LNCAP (cell line): ENCODE results near the gene NCMAP.

Experiments
- TF ChIP-seq, protein P1 (sequence below): fragments of 450-650 bp; IDR thresholded peaks from 2 replicates; pipeline ENCODE4 v1.5.1; 2017; ENCODE audit warnings: mild to moderate bottlenecking

NCMAP gene

DNA sequence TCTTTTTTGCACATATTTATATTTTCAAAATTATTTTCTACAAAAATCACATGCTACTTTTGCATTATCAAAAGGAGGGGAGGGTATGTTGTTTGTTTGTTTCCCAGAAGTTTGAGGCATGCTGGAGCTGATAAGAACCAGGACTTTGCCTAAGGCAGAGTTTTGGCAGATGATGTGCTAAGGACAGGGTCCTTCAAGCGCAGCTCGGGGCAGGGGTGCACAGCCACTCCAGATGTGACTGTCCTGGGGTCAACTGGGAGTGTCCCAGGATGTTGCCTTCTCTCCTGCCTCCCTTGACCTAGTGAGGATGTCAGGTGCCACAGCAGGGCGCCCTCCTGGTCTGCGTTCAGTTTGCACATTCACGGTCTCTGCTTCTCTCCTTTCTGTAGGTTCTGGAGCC lies 44.7 kb downstream of the NCMAP start:
- TF ChIP-seq, protein P1, sequence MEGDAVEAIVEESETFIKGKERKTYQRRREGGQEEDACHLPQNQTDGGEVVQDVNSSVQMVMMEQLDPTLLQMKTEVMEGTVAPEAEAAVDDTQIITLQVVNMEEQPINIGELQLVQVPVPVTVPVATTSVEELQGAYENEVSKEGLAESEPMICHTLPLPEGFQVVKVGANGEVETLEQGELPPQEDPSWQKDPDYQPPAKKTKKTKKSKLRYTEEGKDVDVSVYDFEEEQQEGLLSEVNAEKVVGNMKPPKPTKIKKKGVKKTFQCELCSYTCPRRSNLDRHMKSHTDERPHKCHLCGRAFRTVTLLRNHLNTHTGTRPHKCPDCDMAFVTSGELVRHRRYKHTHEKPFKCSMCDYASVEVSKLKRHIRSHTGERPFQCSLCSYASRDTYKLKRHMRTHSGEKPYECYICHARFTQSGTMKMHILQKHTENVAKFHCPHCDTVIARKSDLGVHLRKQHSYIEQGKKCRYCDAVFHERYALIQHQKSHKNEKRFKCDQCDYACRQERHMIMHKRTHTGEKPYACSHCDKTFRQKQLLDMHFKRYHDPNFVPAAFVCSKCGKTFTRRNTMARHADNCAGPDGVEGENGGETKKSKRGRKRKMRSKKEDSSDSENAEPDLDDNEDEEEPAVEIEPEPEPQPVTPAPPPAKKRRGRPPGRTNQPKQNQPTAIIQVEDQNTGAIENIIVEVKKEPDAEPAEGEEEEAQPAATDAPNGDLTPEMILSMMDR, result no peak

GRCh38 chr1:24605534-24606295 lies 49.8 kb downstream of the NCMAP start:
- TF ChIP-seq, protein P1, result no peak

- TF ChIP-seq, protein P1, result no peak
Measured at GRCh38 chr1:24606296-24606605, 50.4 kb downstream of the NCMAP start.

- TF ChIP-seq, protein P1, result no peak
Measured at GRCh38 chr1:24606621-24607020, 50.7 kb downstream of the NCMAP start.

- TF ChIP-seq, protein P1, result no peak
Measured at GRCh38 chr1:24609949-24610517, 54.1 kb downstream of the NCMAP start.

GRCh38 chr1:24619376-24619775 lies 63.5 kb downstream of the NCMAP start:
- TF ChIP-seq, protein P1, result no peak

DNA sequence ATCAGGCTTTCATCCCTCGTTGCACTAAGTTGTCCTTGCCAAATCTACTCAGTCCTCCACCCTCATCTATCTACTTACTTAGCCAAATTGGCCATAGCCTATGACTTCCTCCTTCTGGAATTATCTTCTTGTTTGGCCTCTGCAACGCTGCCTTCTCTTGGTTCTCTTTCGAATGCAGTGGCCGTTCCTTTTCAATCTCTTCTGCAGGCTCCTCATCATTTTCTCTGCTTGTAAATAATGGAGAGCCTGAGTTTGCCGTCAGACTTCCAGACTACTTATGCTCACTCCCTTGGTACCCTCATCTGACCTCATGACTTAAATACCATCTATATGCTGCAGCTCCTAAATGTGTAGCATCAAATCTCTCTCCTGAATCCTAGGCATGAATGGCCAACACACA lies 64.8 kb downstream of the NCMAP start:
- TF ChIP-seq, protein P1, result no peak

DNA sequence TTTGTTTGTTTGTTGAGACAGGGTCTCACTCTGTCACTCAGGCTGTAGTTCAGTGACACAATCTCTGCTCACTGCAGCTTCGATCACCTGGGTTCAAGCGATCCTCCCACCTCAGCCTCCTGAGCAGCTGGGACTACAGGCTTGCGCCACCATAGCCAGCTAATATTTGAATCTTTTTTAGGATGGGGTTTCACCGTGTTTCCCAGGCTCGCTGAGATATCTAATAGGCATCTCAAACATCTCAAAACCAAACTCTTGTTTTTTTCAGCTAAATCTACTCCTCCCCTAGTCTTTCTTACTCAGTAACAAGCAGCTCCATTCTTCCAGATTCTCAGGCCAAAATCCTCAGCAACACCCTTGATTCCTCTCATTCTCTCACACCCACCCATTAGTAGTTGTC lies 65.2 kb downstream of the NCMAP start:
- TF ChIP-seq, protein P1, result no peak
